Activated CD4-positive, alpha-beta memory T cell treated with anti-CD3 and anti-CD28 coated beads for 36 hours (primary cell): ENCODE measurements around the gene TMEM190. TPM values are rescaled to one million over a fixed set of nuclear protein-coding genes. Genes with fewer than 3 reads are reported as not detected.
"Not testable (repeated sequence)": the region's sequence is repeated elsewhere in the genome, so short reads cannot be mapped to it uniquely, and the experiment has no call there.

Source experiments
- CTCF ChIA-PET: fragments of 350-600 bp; sonication (Branson Sonifier 250); formaldehyde crosslinking; loops from one replicate; lab custom pipeline; 2021; ENCODE audit warnings: antibody characterized with exemption, inconsistent platforms; lab: Charles Lee
- POLR2A ChIA-PET: fragments of 350-600 bp; sonication (Branson Sonifier 250); formaldehyde crosslinking; loops from one replicate; lab custom pipeline; 2021; ENCODE audit warnings: antibody characterized with exemption; lab: Charles Lee
- DNase-seq: peaks from one replicate; pipeline ENCODE4 v3.0.0-alpha.2; 2020
- H3K27ac Mint-ChIP-seq: one replicate; pipeline ENCODE4 v1.8.0; 2021; ENCODE audit warnings: mixed read lengths
- H3K27me3 Mint-ChIP-seq: one replicate; pipeline ENCODE4 v1.8.0; 2021; ENCODE audit warnings: mixed read lengths
- H3K36me3 Mint-ChIP-seq: one replicate; pipeline ENCODE4 v1.8.0; 2021; ENCODE audit warnings: mixed read lengths
- H3K4me1 Mint-ChIP-seq: one replicate; pipeline ENCODE4 v1.8.0; 2021; ENCODE audit warnings: low read depth, mixed read lengths
- H3K4me3 Mint-ChIP-seq: one replicate; pipeline ENCODE4 v1.8.0; 2021; ENCODE audit warnings: mild to moderate bottlenecking, mixed read lengths
- H3K9me3 Mint-ChIP-seq: one replicate; pipeline ENCODE4 v1.8.0; 2021; ENCODE audit warnings: mixed read lengths
- intact Hi-C: fragments of 100-400 bp; cut with micrococcal nuclease; formaldehyde crosslinking; loops from one replicate; pipeline ENCODE4 v1.15.1; 2023
- total RNA-seq, 2 experiments: library from RNA; stranded (reverse); gene quantifications; one replicate each; pipeline ENCODE4 v1.2.3, GENCODE V29; 2021

Gene TMEM190
- total RNA-seq, 2 experiments from 2014 or later = not detected

- peak overlapping the region; percentile 25 for H3K27ac Mint-ChIP-seq
- no peaks in the 10 kb centered on the region for H3K27me3 Mint-ChIP-seq
- H3K36me3 Mint-ChIP-seq = peaks cover 50% of the 10 kb centered on the region
- peaks cover 40% of the 10 kb centered on the region for H3K4me1 Mint-ChIP-seq
- no peaks in the 10 kb centered on the region for H3K9me3 Mint-ChIP-seq
- intact Hi-C loops = no loop called here
- H3K4me3 Mint-ChIP-seq = peak overlapping the region; percentile 17
- ChIA-PET POLR2A (interaction anchor here (1.2 to 10.6 kb wide), 3 partner anchors 10 to 19 kb away, joined by 3 to 118 read pairs (median 5); partner anchors contain the start of gene UBE2S), CTCF (interaction anchor here (1.0 to 1.5 kb wide), 3 partner anchors 28 to 301 kb away, joined by 3 to 5 read pairs (median 5); no protein-coding TSS in a partner anchor)
- no peak for DNase-seq
Measured at GRCh38 chr19:55389386-55390317, 13.0 kb downstream of the TMEM190 start.

GRCh38 chr19:55390461-55390880, 13.8 kb downstream of the TMEM190 start:
- intact Hi-C loops = no loop called here
- Mint-ChIP-seq H3K4me3 (no peak overlapping the region), H3K9me3 (no peaks in the 10 kb centered on the region), H3K27me3 (no peaks in the 10 kb centered on the region), H3K36me3 (peaks cover 50% of the 10 kb centered on the region), H3K4me1 (peaks cover 38% of the 10 kb centered on the region), H3K27ac (peak overlapping the region; percentile 50)
- POLR2A ChIA-PET = interaction anchor here (0.8 to 10.6 kb wide), 3 partner anchors 9 to 138 kb away, joined by 3 to 118 read pairs (median 5); partner anchors contain the start of gene UBE2S
- CTCF ChIA-PET = interaction anchor here (0.8 to 1.5 kb wide), 4 partner anchors 27 to 302 kb away, joined by 3 to 5 read pairs (median 4); no protein-coding TSS in a partner anchor
- DNase-seq = no peak

GRCh38 chr19:55391191-55391670, 14.6 kb downstream of the TMEM190 start:
- Mint-ChIP-seq H3K36me3 (peaks cover 44% of the 10 kb centered on the region), H3K27ac (no peak overlapping the region), H3K4me3 (no peak overlapping the region), H3K4me1 (peaks cover 36% of the 10 kb centered on the region), H3K27me3 (no peaks in the 10 kb centered on the region), H3K9me3 (no peaks in the 10 kb centered on the region)
- intact Hi-C loops = no loop called here
- no peak for DNase-seq
- ChIA-PET POLR2A (interaction anchor here (0.7 to 10.6 kb wide), 3 partner anchors 9 to 139 kb away, joined by 3 to 118 read pairs (median 3); partner anchors contain the start of gene UBE2S), CTCF (interaction anchor here (0.8 to 1.5 kb wide), 3 partner anchors 27 to 99 kb away, joined by 3 to 5 read pairs (median 5); no protein-coding TSS in a partner anchor)

- CTCF ChIA-PET = no interaction called here
- no peaks in the 10 kb centered on the region for H3K9me3 Mint-ChIP-seq
- H3K27ac Mint-ChIP-seq = no peak overlapping the region
- peaks cover 37% of the 10 kb centered on the region for H3K36me3 Mint-ChIP-seq
- peaks cover 33% of the 10 kb centered on the region for H3K4me1 Mint-ChIP-seq
- intact Hi-C loops = no loop called here
- DNase-seq = no peak
- no peaks in the 10 kb centered on the region for H3K27me3 Mint-ChIP-seq
- POLR2A ChIA-PET = interaction anchor here (0.7 to 10.6 kb wide), 2 partner anchors 8 to 13 kb away, joined by 3 to 118 read pairs; partner anchors contain the start of gene UBE2S
- no peak overlapping the region for H3K4me3 Mint-ChIP-seq
Measured at GRCh38 chr19:55391702-55392615, 15.3 kb downstream of the TMEM190 start.

- peaks cover 26% of the 10 kb centered on the region for H3K36me3 Mint-ChIP-seq
- no peaks in the 10 kb centered on the region for H3K27me3 Mint-ChIP-seq
- H3K4me1 Mint-ChIP-seq = peaks cover 32% of the 10 kb centered on the region
- intact Hi-C loops = no loop called here
- ChIA-PET CTCF (no interaction called here), POLR2A (interaction anchor here (2.3 kb wide), 1 partner anchor 14 kb away, joined by 7 read pairs; the partner anchor contains the start of gene UBE2S)
- H3K9me3 Mint-ChIP-seq = no peaks in the 10 kb centered on the region
- DNase-seq = no peak
- no peak overlapping the region for H3K4me3 Mint-ChIP-seq
- no peak overlapping the region for H3K27ac Mint-ChIP-seq
Measured at GRCh38 chr19:55392820-55393761, 16.5 kb downstream of the TMEM190 start.

- Mint-ChIP-seq H3K4me1 (peaks cover 20% of the 10 kb centered on the region), H3K36me3 (peaks cover 25% of the 10 kb centered on the region), H3K27me3 (no peaks in the 10 kb centered on the region), H3K4me3 (peak overlapping the region; percentile 34), H3K27ac (peak overlapping the region; percentile 33), H3K9me3 (no peaks in the 10 kb centered on the region)
- ChIA-PET POLR2A (interaction anchor here (1.5 to 3.2 kb wide), 3 partner anchors 9 to 11 kb away, joined by 5 to 13 read pairs (median 6); partner anchors contain the start of gene UBE2S), CTCF (interaction anchor here (0.6 to 1.6 kb wide), 2 partner anchors 15 to 70 kb away, joined by 3 to 6 read pairs; partner anchors contain the start of gene TMEM238)
- DNase-seq = no peak
- intact Hi-C loops = loop anchor here (1.0 kb wide), 2 partner anchors 9 to 13 kb away; partner anchors contain the start of genes RPL28 and UBE2S
Measured at GRCh38 chr19:55398200-55398925, 21.7 kb downstream of the TMEM190 start.

- ChIA-PET POLR2A (interaction anchor here (0.9 to 3.2 kb wide), 6 partner anchors 7 to 61 kb away, joined by 3 to 13 read pairs (median 4); partner anchors contain the start of genes KMT5C and UBE2S), CTCF (interaction anchor here (1.4 kb wide), 1 partner anchor 16 kb away, joined by 3 read pairs; the partner anchor contains the start of gene TMEM238)
- peaks cover 36% of the 10 kb centered on the region for H3K36me3 Mint-ChIP-seq
- H3K27ac Mint-ChIP-seq = no peak overlapping the region
- no peaks in the 10 kb centered on the region for H3K9me3 Mint-ChIP-seq
- peaks cover 22% of the 10 kb centered on the region for H3K4me1 Mint-ChIP-seq
- H3K27me3 Mint-ChIP-seq = no peaks in the 10 kb centered on the region
- intact Hi-C loops = no loop called here
- no peak for DNase-seq
- no peak overlapping the region for H3K4me3 Mint-ChIP-seq
Measured at GRCh38 chr19:55400281-55401087, 23.9 kb downstream of the TMEM190 start.

GRCh38 chr19:55401390-55401789, 24.8 kb downstream of the TMEM190 start:
- H3K27ac Mint-ChIP-seq, H3K9me3 Mint-ChIP-seq, H3K27me3 Mint-ChIP-seq, intact Hi-C loops, CTCF ChIA-PET, DNase-seq, H3K4me3 Mint-ChIP-seq: not testable (repeated sequence)
- POLR2A ChIA-PET = interaction anchor here (6.6 kb wide), 1 partner anchor 14 kb away, joined by 118 read pairs; the partner anchor contains the start of genes RPL28 and TMEM238
- H3K4me1 Mint-ChIP-seq = peaks cover 31% of the 10 kb centered on the region
- peaks cover 45% of the 10 kb centered on the region for H3K36me3 Mint-ChIP-seq

- DNase-seq = no peak
- peaks cover 51% of the 10 kb centered on the region for H3K36me3 Mint-ChIP-seq
- no peaks in the 10 kb centered on the region for H3K9me3 Mint-ChIP-seq
- intact Hi-C loops = no loop called here
- no peak overlapping the region for H3K4me3 Mint-ChIP-seq
- H3K4me1 Mint-ChIP-seq = peaks cover 33% of the 10 kb centered on the region
- H3K27me3 Mint-ChIP-seq = no peaks in the 10 kb centered on the region
- ChIA-PET CTCF (interaction anchor here (1.2 kb wide), 1 partner anchor 101 kb away, joined by 5 read pairs; no protein-coding TSS in a partner anchor), POLR2A (interaction anchor here (6.6 kb wide), 1 partner anchor 16 kb away, joined by 118 read pairs; the partner anchor contains the start of genes RPL28 and TMEM238)
- no peak overlapping the region for H3K27ac Mint-ChIP-seq
Measured at GRCh38 chr19:55402509-55402908, 25.9 kb downstream of the TMEM190 start.
